Measurements from ENCODE around the gene PHLPP1. TPM values are rescaled to one million over a fixed set of nuclear protein-coding genes. Genes with fewer than 3 reads are reported as not detected.

Gene PHLPP1
- total and polyA plus RNA-seq, 12 donors, result 13.8 to 61.6 (median 37.8) TPM

- Histone ChIP-seq H3K9me3 (replicated peaks in 1 of 3) (no peaks in the 10 kb centered on the region), H3K4me1 (replicated peaks in 1 of 2) (peaks cover 21 to 52% of the 10 kb centered on the region in 2 donors), H3K27me3 (no peaks in the 10 kb centered on the region), H3K4me3 (peak overlapping the region in 1 of 4 donors; percentile 30), H3K27ac (peak overlapping the region in 4 of 5 donors; percentile 1 to 42 (median 23)), H3K36me3 (replicated peaks in 1 of 2) (no peaks in the 10 kb centered on the region)
- WGBS, 4 donors, result 45 to 65% (median 53%) methylated on average over 8 of the region's 8 CpGs
- no peak for DNase-seq
- intact Hi-C loops (cut with DNase I), result no loop called here
- no peak for TF ChIP-seq CTCF (IDR thresholded peaks at IDR 0.05)
Observed at GRCh38 chr18:62721839-62722795, 6.8 kb downstream of the PHLPP1 start.

DNA sequence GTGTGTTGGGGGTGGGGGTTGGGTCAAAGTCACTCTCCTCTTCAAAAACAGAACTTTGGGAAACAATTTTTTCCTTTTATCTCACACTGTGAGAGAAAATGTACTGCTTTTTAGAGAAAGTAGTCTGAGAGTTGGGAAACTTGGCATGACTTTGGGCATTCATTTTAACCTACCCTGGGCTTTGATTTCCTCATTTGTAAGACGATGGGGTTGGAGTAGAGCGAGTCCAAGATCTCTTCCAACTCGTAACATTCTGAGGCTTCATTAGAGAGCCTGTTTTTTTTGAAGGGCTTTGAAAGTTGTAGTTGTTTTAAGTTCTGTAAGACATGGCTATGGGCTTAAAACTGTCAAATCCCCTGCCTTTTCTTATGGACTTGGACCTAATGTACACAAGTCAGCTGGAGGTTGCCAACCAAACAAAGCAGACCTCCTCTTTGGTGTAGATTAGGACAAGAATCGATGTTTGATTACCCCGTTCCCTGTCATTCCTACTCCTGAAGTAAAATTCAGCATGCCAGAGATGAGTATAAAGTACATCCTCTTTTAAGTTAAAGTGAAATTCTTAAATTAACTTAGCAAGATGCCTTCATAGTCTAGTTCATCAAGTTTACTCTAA lies 8.4 kb downstream of the PHLPP1 start:
- WGBS, 4 donors, result 49 to 62% (median 56%) methylated on average over 5 of the region's 5 CpGs
- Histone ChIP-seq H3K4me1 (replicated peaks in 1 of 2) (peaks cover 21 to 44% of the 10 kb centered on the region in 2 donors), H3K36me3 (replicated peaks in 1 of 2) (no peaks in the 10 kb centered on the region), H3K4me3 (peak overlapping the region in 1 of 4 donors; percentile 30), H3K9me3 (replicated peaks in 1 of 3) (no peaks in the 10 kb centered on the region), H3K27me3 (no peaks in the 10 kb centered on the region), H3K27ac (peak overlapping the region in 2 of 5 donors; percentile 28 to 47)
- no peak for TF ChIP-seq POLR2A (IDR thresholded peaks at IDR 0.05)
- no peak for TF ChIP-seq CTCF (IDR thresholded peaks at IDR 0.05)
- intact Hi-C loops (cut with DNase I), result no loop called here
- peak in 1 of 7 donors; percentile 39 for DNase-seq

DNA sequence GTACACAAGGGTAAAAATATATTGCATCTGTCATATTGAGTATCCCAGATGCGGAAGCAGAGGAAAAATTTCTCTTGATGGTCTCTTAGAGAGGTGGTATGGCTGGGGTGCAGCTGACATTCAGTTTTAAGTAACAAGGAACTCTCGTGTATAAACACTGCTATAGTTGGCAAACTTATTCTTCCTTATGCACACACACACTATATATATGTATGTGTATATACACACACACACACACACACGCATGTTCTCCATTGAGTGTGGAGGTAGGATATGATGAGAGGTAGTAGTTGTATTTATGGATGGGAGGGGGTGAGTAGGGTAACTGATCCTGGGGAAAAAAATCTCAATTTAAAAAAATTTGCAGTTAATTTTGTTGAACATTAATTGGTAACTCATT lies 10.6 kb downstream of the PHLPP1 start:
- DNase-seq, result no peak
- no peak overlapping the region for H3K4me3 ChIP-seq
- H3K4me1 ChIP-seq (replicated peaks in 1 of 2), result peaks cover 25 to 42% of the 10 kb centered on the region in 2 donors
- H3K36me3 ChIP-seq (replicated peaks in 1 of 2), result no peaks in the 10 kb centered on the region
- H3K9me3 ChIP-seq (replicated peaks in 1 of 3), result no peaks in the 10 kb centered on the region
- 77 to 87% (median 83%) methylated on average over 3 of the region's 3 CpGs for WGBS, 4 donors
- no peak overlapping the region for H3K27ac ChIP-seq
- intact Hi-C loops (cut with DNase I), result no loop called here
- no peaks in the 10 kb centered on the region for H3K27me3 ChIP-seq
- no peak for TF ChIP-seq CTCF (IDR thresholded peaks at IDR 0.05)
- no peak for TF ChIP-seq POLR2A (IDR thresholded peaks at IDR 0.05)

- no peak for TF ChIP-seq CTCF (IDR thresholded peaks at IDR 0.05)
- TF ChIP-seq POLR2A (IDR thresholded peaks at IDR 0.05), result no peak
- Histone ChIP-seq H3K27me3 (no peaks in the 10 kb centered on the region), H3K36me3 (replicated peaks in 1 of 2) (no peaks in the 10 kb centered on the region), H3K4me3 (no peak overlapping the region), H3K9me3 (replicated peaks in 1 of 3) (peaks cover 0 to 4% (median 4%) of the 10 kb centered on the region in 3 donors), H3K4me1 (replicated peaks in 1 of 2) (peaks cover 11 to 33% of the 10 kb centered on the region in 2 donors), H3K27ac (no peak overlapping the region)
- intact Hi-C loops (cut with DNase I), result no loop called here
- 95 to 98% (median 96%) methylated on average over 2 of the region's 2 CpGs for WGBS, 4 donors
- no peak for DNase-seq
Observed at GRCh38 chr18:62728254-62728653, 12.9 kb downstream of the PHLPP1 start.
